GM12873 (cell line): ENCODE data around the gene CDKN3.

Experiments
- TF ChIP-seq, protein P1 (sequence below): IDR thresholded peaks from 2 replicates; pipeline ENCODE4 v1.5.1; 2012; ENCODE audit warnings: low read depth, mild to moderate bottlenecking, moderate library complexity, low read length, control low read depth; ENCODE audit not compliant: insufficient read depth; ENCODE audit errors: missing control alignments

Gene CDKN3

DNA sequence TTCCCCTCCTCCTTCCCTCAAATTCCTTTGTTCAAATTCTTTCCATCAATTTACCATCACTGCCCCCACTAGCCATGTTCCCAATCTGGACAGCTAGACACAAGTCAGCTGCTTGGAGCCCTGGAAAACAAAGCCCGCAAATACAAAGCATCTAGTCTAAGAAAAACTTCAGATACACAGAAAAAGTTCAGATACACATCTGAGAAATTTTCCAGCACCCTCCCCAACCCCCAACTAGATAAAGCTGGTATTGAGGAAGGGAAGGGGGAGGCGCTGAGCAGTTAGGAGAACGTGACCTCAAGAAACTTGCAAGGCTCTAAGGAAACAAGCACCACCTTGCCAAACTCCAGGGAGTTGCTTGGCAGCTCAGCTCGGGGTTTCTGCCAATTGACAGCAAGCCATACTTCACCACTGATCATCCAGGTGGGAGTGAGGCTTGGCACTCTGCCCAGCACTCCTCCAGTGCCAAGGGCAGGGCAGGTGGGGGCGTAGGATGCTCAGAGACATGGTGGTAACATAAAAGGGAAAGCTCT is 49.4 kb downstream of the CDKN3 start:
- TF ChIP-seq, protein P1, sequence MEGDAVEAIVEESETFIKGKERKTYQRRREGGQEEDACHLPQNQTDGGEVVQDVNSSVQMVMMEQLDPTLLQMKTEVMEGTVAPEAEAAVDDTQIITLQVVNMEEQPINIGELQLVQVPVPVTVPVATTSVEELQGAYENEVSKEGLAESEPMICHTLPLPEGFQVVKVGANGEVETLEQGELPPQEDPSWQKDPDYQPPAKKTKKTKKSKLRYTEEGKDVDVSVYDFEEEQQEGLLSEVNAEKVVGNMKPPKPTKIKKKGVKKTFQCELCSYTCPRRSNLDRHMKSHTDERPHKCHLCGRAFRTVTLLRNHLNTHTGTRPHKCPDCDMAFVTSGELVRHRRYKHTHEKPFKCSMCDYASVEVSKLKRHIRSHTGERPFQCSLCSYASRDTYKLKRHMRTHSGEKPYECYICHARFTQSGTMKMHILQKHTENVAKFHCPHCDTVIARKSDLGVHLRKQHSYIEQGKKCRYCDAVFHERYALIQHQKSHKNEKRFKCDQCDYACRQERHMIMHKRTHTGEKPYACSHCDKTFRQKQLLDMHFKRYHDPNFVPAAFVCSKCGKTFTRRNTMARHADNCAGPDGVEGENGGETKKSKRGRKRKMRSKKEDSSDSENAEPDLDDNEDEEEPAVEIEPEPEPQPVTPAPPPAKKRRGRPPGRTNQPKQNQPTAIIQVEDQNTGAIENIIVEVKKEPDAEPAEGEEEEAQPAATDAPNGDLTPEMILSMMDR, result no peak

DNA sequence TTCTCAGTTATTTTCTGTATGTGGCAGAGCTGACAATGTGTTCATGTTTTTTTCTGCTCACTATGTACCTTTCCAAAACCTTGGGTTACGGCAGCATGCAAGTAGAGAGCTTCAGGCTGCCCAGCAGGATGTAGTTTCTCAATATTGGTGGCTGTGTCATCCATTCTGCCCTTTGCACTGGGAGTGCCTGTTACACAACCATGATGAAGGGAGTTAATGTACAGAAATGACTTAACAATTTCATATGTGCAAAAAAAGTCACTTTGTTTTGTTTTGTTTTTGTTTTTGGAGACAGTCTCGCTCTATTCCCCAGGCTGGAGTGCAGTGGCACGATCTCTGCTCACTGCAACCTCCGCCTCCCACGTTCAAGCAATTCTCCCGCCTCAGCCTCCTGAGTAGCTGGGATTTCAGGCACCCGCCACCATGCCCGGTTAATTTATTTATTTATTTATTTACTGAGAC is 50.5 kb downstream of the CDKN3 start:
- TF ChIP-seq, protein P1, result no peak

DNA sequence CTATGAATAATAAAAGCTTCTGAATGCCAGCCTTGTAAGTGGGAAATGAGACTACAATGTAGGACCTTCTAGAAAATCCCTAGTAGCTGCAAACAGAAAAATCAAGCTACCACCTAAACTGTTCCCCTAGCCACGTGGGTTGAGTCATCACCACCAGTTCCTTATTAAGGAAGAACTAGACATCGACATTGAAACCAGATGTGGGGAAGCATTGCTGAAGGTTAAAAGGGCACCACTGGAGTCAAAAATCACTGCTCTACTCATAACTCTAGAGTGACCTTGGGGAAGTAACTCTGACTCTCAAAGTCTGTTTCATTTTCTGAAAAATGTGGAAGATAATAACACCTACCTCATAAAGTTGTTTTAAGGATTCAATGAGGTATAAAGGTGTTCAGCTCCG is 53.7 kb downstream of the CDKN3 start:
- TF ChIP-seq, protein P1, result no peak

DNA sequence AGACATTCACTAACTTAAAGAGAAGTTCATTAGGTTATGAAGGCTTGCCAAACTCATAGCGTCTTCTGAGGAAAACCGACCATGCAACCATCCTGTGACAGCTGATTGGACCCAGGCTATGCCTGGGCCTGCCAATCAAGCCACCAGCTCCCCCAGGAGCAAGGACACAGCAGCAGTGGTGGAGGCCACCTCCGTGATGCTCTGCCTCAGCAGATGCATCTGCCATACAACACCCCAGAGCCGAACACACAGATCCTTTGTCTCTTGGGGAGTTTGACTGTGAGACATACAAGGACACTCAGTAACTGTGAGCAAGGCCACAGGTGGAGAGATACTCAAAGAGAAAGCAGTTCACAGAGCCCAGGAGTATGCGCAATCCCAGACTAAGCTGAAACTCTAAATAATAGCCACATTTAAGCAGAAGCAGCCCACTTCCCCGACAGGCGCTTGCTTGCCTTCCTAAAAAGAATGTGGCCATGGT is 54.4 kb downstream of the CDKN3 start:
- TF ChIP-seq, protein P1, result no peak

DNA sequence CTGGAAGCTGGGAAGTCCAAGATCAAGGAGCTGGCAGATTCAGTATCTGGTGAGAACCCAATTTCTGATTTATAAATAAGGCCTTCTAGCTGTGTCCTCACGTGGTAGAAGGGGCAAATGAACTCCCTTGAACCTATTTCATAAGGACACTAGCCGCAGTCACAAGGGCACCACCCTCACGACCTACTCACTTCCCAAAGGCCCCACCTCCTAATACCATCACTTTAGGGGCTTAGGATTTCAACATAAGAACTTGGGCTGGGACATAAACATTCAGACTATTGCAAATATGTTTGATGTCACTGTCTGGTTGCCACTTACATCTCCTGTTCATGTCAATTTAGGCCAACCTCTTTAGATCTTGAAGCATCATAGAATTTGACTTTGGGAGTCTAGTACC is 55.2 kb downstream of the CDKN3 start:
- TF ChIP-seq, protein P1, result no peak

DNA sequence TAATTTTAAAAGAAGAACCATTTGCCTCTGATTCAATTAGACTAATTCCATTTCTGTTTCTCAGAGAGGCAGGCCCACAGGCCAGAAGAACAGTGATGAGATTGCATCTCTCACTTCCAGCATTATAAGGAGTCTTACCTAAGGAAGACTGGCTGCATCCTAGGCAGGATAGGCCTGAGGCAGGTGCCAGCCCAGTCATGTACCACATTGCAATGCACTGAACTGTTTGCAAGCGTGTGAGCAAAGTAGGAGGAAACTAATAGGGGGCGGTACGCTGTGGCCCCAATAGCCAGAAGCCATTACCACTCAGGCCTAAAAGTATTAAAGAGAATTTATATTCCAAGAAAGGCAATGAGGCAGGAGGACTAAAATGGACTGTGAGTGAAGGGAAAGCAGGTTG is 56.4 kb downstream of the CDKN3 start:
- TF ChIP-seq, protein P1, result no peak

DNA sequence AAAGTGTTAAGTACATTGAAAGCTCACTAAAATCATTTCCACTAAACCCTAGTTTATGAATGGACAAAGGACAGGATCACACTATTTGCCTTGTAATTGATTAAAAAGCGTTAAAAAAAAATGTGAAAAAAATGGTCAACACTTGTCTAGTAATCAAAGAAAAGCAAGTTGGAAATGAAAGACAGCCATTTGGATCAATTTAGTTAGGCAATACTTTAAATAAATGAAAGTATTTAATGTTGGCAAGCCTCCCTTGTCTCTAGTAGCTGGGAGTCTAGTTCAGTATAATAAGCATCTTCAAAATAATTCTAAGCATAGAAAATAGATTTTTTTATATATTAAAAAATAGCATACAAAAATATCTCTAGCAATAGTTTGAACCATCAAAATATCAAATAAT is 58.6 kb downstream of the CDKN3 start:
- TF ChIP-seq, protein P1, result no peak
